Gastroesophageal sphincter (tissue), 3 donors: Measurements from ENCODE around the gene CYRIA.

Experiments used
- CTCF ChIP-seq, 4 experiments: fragments of 200-600 bp in 2 of 4; fragments of 450-650 bp in 2 of 4; sonication (generic) in 1 of 4; IDR thresholded peaks; one replicate each; pipeline ENCODE4 v1.5.1; 2017 to 2019; ENCODE audit warnings: antibody characterized with exemption in 4 of 4, mild to moderate bottlenecking in 2 of 4, moderate library complexity in 2 of 4
- EP300 ChIP-seq: sonication (generic); formaldehyde crosslinking; IDR thresholded peaks from one replicate; pipeline ENCODE4 v1.6.1; 2017; ENCODE audit warnings: antibody characterized with exemption, mild to moderate bottlenecking
- POLR2A ChIP-seq, 2 donors: fragments of 450-650 bp; IDR thresholded peaks; one replicate each; pipeline ENCODE4 v1.6.1; 2017; ENCODE audit warnings: antibody characterized with exemption in 2 of 2, mild to moderate bottlenecking in 2 of 2, moderate library complexity in 1 of 2

GRCh38 chr2:16621316-16621715 lies 44.3 kb downstream of the CYRIA start:
- TF ChIP-seq CTCF (IDR thresholded peaks at IDR 0.05) (no peak), EP300 (no peak), POLR2A (IDR thresholded peaks at IDR 0.05) (no peak)
